Heart right ventricle (tissue), 16 donors: ENCODE data around the gene PLRG1. TPM values are rescaled to one million over a fixed set of nuclear protein-coding genes. Genes with fewer than 3 reads are reported as not detected.

Experiments
- ATAC-seq, 8 donors: fragments of 200-7000 bp; cut with Tn5 transposase; one replicate each; pipeline ENCODE4 v1.9.1; 2020; ENCODE audit warnings: mild to moderate bottlenecking in 8 of 8, moderate library complexity in 8 of 8, moderate number of reproducible peaks in 1 of 8
- DNase-seq, 2 donors: peaks; one replicate each; pipeline ENCODE4 v3.0.0-alpha.2; 2020
- H3K27ac ChIP-seq, 10 donors: fragments of 200-600 bp; sonication (generic) in 2 of 10; one replicate each; pipeline versions ENCODE4 v1.5.0 to v1.8.0; 2020 to 2022; ENCODE audit warnings: mild to moderate bottlenecking in 3 of 10
- H3K27me3 ChIP-seq, 7 donors: fragments of 200-600 bp; one replicate each; pipeline ENCODE4 v1.8.0; 2021 to 2022; ENCODE audit warnings: mild to moderate bottlenecking in 2 of 7
- H3K36me3 ChIP-seq, 9 donors: fragments of 200-600 bp; sonication (generic) in 1 of 9; one replicate each; pipeline versions ENCODE4 v1.5.0 to v1.8.0; 2020 to 2022; ENCODE audit warnings: mild to moderate bottlenecking in 2 of 9
- H3K4me1 ChIP-seq, 9 donors: fragments of 200-600 bp; sonication (generic) in 1 of 9; one replicate each; pipeline versions ENCODE4 v1.5.0 to v1.8.0; 2020 to 2022; ENCODE audit warnings: mild to moderate bottlenecking in 4 of 9
- H3K4me3 ChIP-seq, 10 donors: fragments of 200-600 bp; sonication (generic) in 2 of 10; one replicate each; pipeline versions ENCODE4 v1.5.0 to v1.8.0; 2020 to 2022; ENCODE audit warnings: mild to moderate bottlenecking in 7 of 10, moderate library complexity in 2 of 10
- H3K9me3 ChIP-seq, 11 donors: fragments of 200-600 bp in 10 of 11; sonication (generic) in 2 of 11; one replicate each; pipeline versions ENCODE4 v1.5.0 to v1.8.0; 2013 to 2022; ENCODE audit warnings: mild to moderate bottlenecking in 2 of 11, control low read depth in 1 of 11, moderate library complexity in 1 of 11
- CTCF ChIP-seq, 9 donors: fragments of 200-600 bp; sonication (generic) in 2 of 9; IDR thresholded peaks; one replicate each; pipeline versions ENCODE4 v1.5.0 to v1.8.0; 2021 to 2022; ENCODE audit warnings: antibody characterized with exemption in 9 of 9, mild to moderate bottlenecking in 5 of 9, moderate library complexity in 1 of 9
- WGBS, 2 donors: extraction: QIAGEN DNeasy Blood & Tissue Kit; methylation state at CpG; one replicate each; pipeline ENCODE4 v1.1.7; 2013; ENCODE audit warnings: inconsistent platforms in 1 of 2; 5-methylcytosine and 5-hydroxymethylcytosine counted together
- intact Hi-C, 10 donors: fragments of 100-400 bp; cut with DNase I; formaldehyde crosslinking; loops; one replicate each; pipeline versions ENCODE4 v1.11.1 to v1.14.2; 2022
- polyA plus RNA-seq, 2 donors: library from polyadenylated mRNA; stranded (reverse); fragments of 200-250 nt; gene quantifications; one replicate each; pipeline ENCODE4 v1.2.3, GENCODE V29; 2013
- total RNA-seq, 10 donors: library from RNA; stranded (reverse); fragmentation: NEBNext Ultra II Directional in 3 of 10; extraction: Animal tissue kit (Norgen Biotek cat#: 25700) in 3 of 10; gene quantifications; one replicate each; pipeline versions ENCODE4 v1.2.1 to v1.2.4, GENCODE V29; 2021 to 2023
- donor health status: Arrhythmogenic right ventricular cardiomyopathy.
- donor health status: ischemic (EF 13 %, LVEDD 7.1; RV severe dilation, severe dysfunction).
- donor health status: healthy with polysubstance abuse.
- donor health status: DM: no; HTN: yes; CAD: no.
- donor health status: DM: no; HTN: no; CAD: no.
- donor health status: ischemic (EF 25% LVEDD 6.9; RV normal size, moderate dysfunction).
- donor health status: ischemic (EF 25% LVEDD 5.7; RV mildly dilated, moderate dysfunction).
- donor health status: healthy.
- donor health status: DM: yes; HTN: yes; CAD: no.
- donor health status: Ischemic cardiomyopathy.
- donor health status: ischemic (EF 35%, LVEDD 5.7; RV mildly dilated, moderate dysfunction).
- donor health status: nonischemic (EF 11% LVEDD 7.7; RV severe dilation, severe dysfunction).
- donor health status: DM: yes; HTN: yes; CAD: no.
- donor health status: PGD.
- donor health status: ischemic (EF 29% LVEDD 5.4; RV normal size, mild dysfunction).
- donor health status: nonischemic (EF 23%, LVEDD 6.1; RV moderate dilation, normal function).

The PLRG1 gene
- total and polyA plus RNA-seq, 12 donors: 33.4 to 49.1 (median 41.4) TPM

- 88 to 94% methylated on average over 2 of the region's 2 CpGs for WGBS, 2 donors
- intact Hi-C loops: no loop called here
- no peak for DNase-seq
- H3K27ac ChIP-seq: no peak overlapping the region
- H3K9me3 ChIP-seq: no peaks in the 10 kb centered on the region
- no peaks in the 10 kb centered on the region for H3K36me3 ChIP-seq
- peaks cover 12 to 66% (median 53%) of the 10 kb centered on the region in 7 donors for H3K27me3 ChIP-seq
- no peak for ATAC-seq
- H3K4me1 ChIP-seq: peaks cover 0 to 15% (median 14%) of the 10 kb centered on the region in 9 donors
- no peak for TF ChIP-seq CTCF (IDR thresholded peaks at IDR 0.05)
- no peak overlapping the region for H3K4me3 ChIP-seq
Measured at GRCh38 chr4:154495867-154496266, 54.3 kb downstream of the PLRG1 start.

- no peak for ATAC-seq
- no peak for TF ChIP-seq CTCF (IDR thresholded peaks at IDR 0.05)
- Histone ChIP-seq H3K27me3 (peaks cover 26 to 85% (median 74%) of the 10 kb centered on the region in 7 donors), H3K4me3 (peak overlapping the region in 7 of 10 donors; percentile 19 to 51 (median 40)), H3K36me3 (no peaks in the 10 kb centered on the region), H3K9me3 (no peaks in the 10 kb centered on the region), H3K27ac (no peak overlapping the region), H3K4me1 (peaks cover 0 to 24% (median 21%) of the 10 kb centered on the region in 9 donors)
- DNase-seq: no peak
- intact Hi-C loops: no loop called here
- 9% methylated on average over 16 of the region's 16 CpGs for WGBS, 2 donors
Measured at GRCh38 chr4:154492288-154492687, 57.9 kb downstream of the PLRG1 start.

- Histone ChIP-seq H3K27ac (no peak within 1 kb of the TSS), H3K27me3 (peaks cover 26 to 92% (median 74%) of the 10 kb centered on the region in 7 donors), H3K4me3 (peak within 1 kb of the TSS; percentile 19 to 51 (median 37)), H3K4me1 (peaks cover 0 to 24% (median 21%) of the 10 kb centered on the region in 9 donors), H3K9me3 (no peaks in the 10 kb centered on the region), H3K36me3 (no peaks in the 10 kb centered on the region)
- no peak for TF ChIP-seq CTCF (IDR thresholded peaks at IDR 0.05)
- WGBS, 2 donors: 1 to 2% methylated on average over 48 to 53 of the region's 53 CpGs
- peak; percentile 34 to 69 (median 63) for ATAC-seq
- intact Hi-C loops: no loop called here
- peak in 1 of 2 donors; percentile 28 for DNase-seq
Measured at GRCh38 chr4:154491341-154492271, 58.6 kb downstream of the PLRG1 start, which contains the start of gene DCHS2. DCHS2 (minus strand) TSS chr4:154491799; CDS start chr4:154491355, 444 bp downstream.

- Histone ChIP-seq H3K4me1 (peaks cover 0 to 24% (median 21%) of the 10 kb centered on the region in 9 donors), H3K36me3 (no peaks in the 10 kb centered on the region), H3K4me3 (peak overlapping the region in 9 of 10 donors; percentile 22 to 51 (median 40)), H3K27me3 (peaks cover 26 to 87% (median 74%) of the 10 kb centered on the region in 7 donors), H3K27ac (no peak overlapping the region), H3K9me3 (no peaks in the 10 kb centered on the region)
- 2 to 3% methylated on average over 76 of the region's 76 CpGs for WGBS, 2 donors
- DNase-seq (peak in 1 of 2 donors; percentile 12), ATAC-seq (peak in 4 of 8 donors; percentile 24 to 41 (median 28))
- intact Hi-C loops: no loop called here
- TF ChIP-seq CTCF (IDR thresholded peaks at IDR 0.05): no peak
Measured at GRCh38 chr4:154490583-154491340, 59.4 kb downstream of the PLRG1 start.
